ENCODE data around the gene USP54.

The USP54 gene

GRCh38 chr10:73593110-73593509 is 2.0 kb upstream of the USP54 start:
- TF ChIP-seq CTCF (IDR thresholded peaks at IDR 0.05; ENCODE audit: insufficient read depth, low read length) (no peak), POLR2AphosphoS5 (IDR thresholded peaks at IDR 0.05; ENCODE audit: low read depth) (no peak), GABPA (IDR thresholded peaks at IDR 0.05; ENCODE audit: low read depth) (no peak), REST (IDR thresholded peaks at IDR 0.05; ENCODE audit: insufficient replicate concordance, low read depth) (no peak), SPI1 (IDR thresholded peaks at IDR 0.05; ENCODE audit: borderline replicate concordance, low read depth) (no peak)
- Histone ChIP-seq H3K27ac (replicated peaks) (no peak overlapping the region), H3K27me3 (ENCODE audit: insufficient read depth, poor library complexity, severe bottlenecking) (no peaks in the 10 kb centered on the region), H3K4me3 (replicated peaks; ENCODE audit: insufficient read depth, low read length) (no peak overlapping the region)
- DNase-seq (ENCODE audit: low read depth in 1 of 2, low spot score in 1 of 2): no peak

GRCh38 chr10:73591935-73592699 is 975 bp upstream of the USP54 start:
- TF ChIP-seq GABPA (IDR thresholded peaks at IDR 0.05; ENCODE audit: low read depth) (no peak), CTCF (IDR thresholded peaks at IDR 0.05; ENCODE audit: insufficient read depth, low read length) (no peak), POLR2AphosphoS5 (IDR thresholded peaks at IDR 0.05; ENCODE audit: low read depth) (no peak), SPI1 (IDR thresholded peaks at IDR 0.05; ENCODE audit: borderline replicate concordance, low read depth) (no peak), REST (IDR thresholded peaks at IDR 0.05; ENCODE audit: insufficient replicate concordance, low read depth) (no peak)
- no peaks in the 10 kb centered on the region for H3K27me3 ChIP-seq (ENCODE audit: insufficient read depth, poor library complexity, severe bottlenecking)
- H3K27ac ChIP-seq (replicated peaks): no peak overlapping the region
- peak; percentile 17 to 61 for DNase-seq (ENCODE audit: low read depth in 1 of 2, low spot score in 1 of 2)
- H3K4me3 ChIP-seq (replicated peaks; ENCODE audit: insufficient read depth, low read length): no peak overlapping the region

GRCh38 chr10:73589563-73590126 is 1.5 kb downstream of the USP54 start:
- no peak for TF ChIP-seq POLR2AphosphoS5 (IDR thresholded peaks at IDR 0.05; ENCODE audit: low read depth)
- TF ChIP-seq CTCF (IDR thresholded peaks at IDR 0.05; ENCODE audit: insufficient read depth, low read length): no peak
- no peak for TF ChIP-seq GABPA (IDR thresholded peaks at IDR 0.05; ENCODE audit: low read depth)
- no peak for TF ChIP-seq SPI1 (IDR thresholded peaks at IDR 0.05; ENCODE audit: borderline replicate concordance, low read depth)
- TF ChIP-seq REST (IDR thresholded peaks at IDR 0.05; ENCODE audit: insufficient replicate concordance, low read depth): no peak
- no peak for DNase-seq (ENCODE audit: low read depth in 1 of 2, low spot score in 1 of 2)
- H3K4me3 ChIP-seq (replicated peaks; ENCODE audit: insufficient read depth, low read length): no peak overlapping the region
- no peaks in the 10 kb centered on the region for H3K27me3 ChIP-seq (ENCODE audit: insufficient read depth, poor library complexity, severe bottlenecking)
- H3K27ac ChIP-seq (replicated peaks): no peak overlapping the region
